Measurements from ENCODE around the gene ZFAND3. TPM values are rescaled to one million over a fixed set of nuclear protein-coding genes. Genes with fewer than 3 reads are reported as not detected.

The ZFAND3 gene
- polyA plus RNA-seq, 1 donor (not counting 4 experiments of a cell fraction or from before 2014, with no cell fraction given) = 19.6 TPM

DNA sequence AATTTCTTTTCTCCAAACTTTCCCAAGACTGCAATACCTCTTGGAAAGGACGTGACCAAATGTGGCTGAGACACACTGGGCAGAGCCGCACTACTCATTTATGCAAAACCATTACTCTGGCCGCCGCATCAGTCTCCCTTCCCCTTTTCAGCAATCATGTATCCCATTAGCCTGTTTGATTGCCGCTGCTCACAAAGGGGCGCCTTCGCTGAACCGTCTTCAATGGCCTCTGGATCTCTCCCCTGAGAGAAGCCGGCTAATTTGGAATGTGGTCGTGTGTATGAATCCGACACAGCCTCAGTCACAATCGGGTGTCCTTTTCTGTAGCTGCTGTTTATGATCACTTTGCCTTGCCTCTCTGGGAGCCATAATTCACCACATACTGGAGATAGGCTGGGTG, 361.1 kb downstream of the ZFAND3 start:
- H3K27me3 ChIP-seq (ENCODE audit: control insufficient read depth, extremely low read depth, insufficient read depth, low read length) = no peaks in the 10 kb centered on the region
- H3K9me1 ChIP-seq (ENCODE audit: control insufficient read depth, extremely low read depth, insufficient read depth, low read length) = no peaks in the 10 kb centered on the region
- H3K4me1 ChIP-seq (ENCODE audit: control insufficient read depth, extremely low read depth, insufficient read depth, low read length) = no peaks in the 10 kb centered on the region
- H4K20me1 ChIP-seq (ENCODE audit: control insufficient read depth, extremely low read depth, insufficient read depth, low read length) = no peaks in the 10 kb centered on the region
- H3K9me3 ChIP-seq (ENCODE audit: control insufficient read depth, low read depth, low read length) = no peaks in the 10 kb centered on the region
- no peak overlapping the region for H3K9ac ChIP-seq (ENCODE audit: control insufficient read depth, extremely low read depth, insufficient read depth, low read length)
- FAIRE-seq (no peak), DNase-seq (ENCODE audit: low read depth, low spot score) (no peak)
- H2AFZ ChIP-seq (ENCODE audit: control insufficient read depth, low read length) = no peak overlapping the region
- peaks cover 0 to 3% of the 10 kb centered on the region in 2 experiments for H3K36me3 ChIP-seq (ENCODE audit: control insufficient read depth in 2 of 2, extremely low read depth in 1 of 2, insufficient read depth in 2 of 2, low read length in 2 of 2)
- dilution Hi-C loops (cut with MboI; ENCODE audit: extremely low pct_ligation_motif_present, low sequenced_read_pairs) = no loop called here
- H3K4me2 ChIP-seq (ENCODE audit: control insufficient read depth, extremely low read depth, insufficient read depth, low read depth, low read length) = no peak overlapping the region
- H3K27ac ChIP-seq (ENCODE audit: control insufficient read depth, insufficient read depth, low read length) = no peak overlapping the region
- H3K4me3 ChIP-seq (ENCODE audit: control insufficient read depth in 2 of 3, extremely low read depth in 1 of 3, insufficient read depth in 2 of 3, low read depth in 1 of 3, low read length in 3 of 3) = no peak overlapping the region
- TF ChIP-seq, protein P1, sequence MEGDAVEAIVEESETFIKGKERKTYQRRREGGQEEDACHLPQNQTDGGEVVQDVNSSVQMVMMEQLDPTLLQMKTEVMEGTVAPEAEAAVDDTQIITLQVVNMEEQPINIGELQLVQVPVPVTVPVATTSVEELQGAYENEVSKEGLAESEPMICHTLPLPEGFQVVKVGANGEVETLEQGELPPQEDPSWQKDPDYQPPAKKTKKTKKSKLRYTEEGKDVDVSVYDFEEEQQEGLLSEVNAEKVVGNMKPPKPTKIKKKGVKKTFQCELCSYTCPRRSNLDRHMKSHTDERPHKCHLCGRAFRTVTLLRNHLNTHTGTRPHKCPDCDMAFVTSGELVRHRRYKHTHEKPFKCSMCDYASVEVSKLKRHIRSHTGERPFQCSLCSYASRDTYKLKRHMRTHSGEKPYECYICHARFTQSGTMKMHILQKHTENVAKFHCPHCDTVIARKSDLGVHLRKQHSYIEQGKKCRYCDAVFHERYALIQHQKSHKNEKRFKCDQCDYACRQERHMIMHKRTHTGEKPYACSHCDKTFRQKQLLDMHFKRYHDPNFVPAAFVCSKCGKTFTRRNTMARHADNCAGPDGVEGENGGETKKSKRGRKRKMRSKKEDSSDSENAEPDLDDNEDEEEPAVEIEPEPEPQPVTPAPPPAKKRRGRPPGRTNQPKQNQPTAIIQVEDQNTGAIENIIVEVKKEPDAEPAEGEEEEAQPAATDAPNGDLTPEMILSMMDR (optimal IDR thresholded peaks at IDR 0.05 in 1 of 3, IDR thresholded peaks at IDR 0.05 in 1 of 3, conservative IDR thresholded peaks at IDR 0.05 in 1 of 3; ENCODE audit: extremely low read depth in 1 of 3, insufficient read depth in 2 of 3, low read length in 3 of 3) = no peak
- TF ChIP-seq EZH2 (IDR thresholded peaks at IDR 0.05; ENCODE audit: low read length) = no peak
- H3K79me2 ChIP-seq (ENCODE audit: control insufficient read depth, insufficient read depth, low read length) = no peaks in the 10 kb centered on the region

DNA sequence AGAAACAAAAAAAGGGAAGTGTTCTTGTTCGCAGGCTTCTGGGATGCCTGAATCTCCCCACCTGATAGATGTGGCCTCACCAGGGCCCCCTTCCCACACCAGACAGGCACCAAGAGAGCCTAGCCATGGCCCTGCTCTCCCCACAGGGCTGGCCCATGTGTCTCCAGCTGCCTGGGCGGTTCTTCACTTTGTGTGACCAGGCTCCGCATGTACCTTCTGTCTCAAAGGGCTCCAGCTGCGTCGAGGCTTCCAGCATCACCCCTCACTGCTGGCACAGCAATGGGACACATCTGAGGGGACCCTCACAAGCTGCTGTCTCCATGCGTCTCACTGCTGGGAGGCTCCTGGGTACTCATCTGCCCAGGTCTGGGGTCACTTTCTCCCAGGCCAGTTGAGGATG, 362.9 kb downstream of the ZFAND3 start:
- Histone ChIP-seq H3K4me2 (ENCODE audit: control insufficient read depth, extremely low read depth, insufficient read depth, low read depth, low read length) (no peak overlapping the region), H2AFZ (ENCODE audit: control insufficient read depth, low read length) (no peak overlapping the region), H4K20me1 (ENCODE audit: control insufficient read depth, extremely low read depth, insufficient read depth, low read length) (no peaks in the 10 kb centered on the region), H3K9ac (ENCODE audit: control insufficient read depth, extremely low read depth, insufficient read depth, low read length) (no peak overlapping the region), H3K9me3 (ENCODE audit: control insufficient read depth, low read depth, low read length) (no peaks in the 10 kb centered on the region), H3K36me3 (ENCODE audit: control insufficient read depth in 2 of 2, extremely low read depth in 1 of 2, insufficient read depth in 2 of 2, low read length in 2 of 2) (peaks cover 0 to 3% of the 10 kb centered on the region in 2 experiments), H3K9me1 (ENCODE audit: control insufficient read depth, extremely low read depth, insufficient read depth, low read length) (no peaks in the 10 kb centered on the region), H3K79me2 (ENCODE audit: control insufficient read depth, insufficient read depth, low read length) (no peaks in the 10 kb centered on the region), H3K27ac (ENCODE audit: control insufficient read depth, insufficient read depth, low read length) (no peak overlapping the region), H3K4me3 (ENCODE audit: control insufficient read depth in 2 of 3, extremely low read depth in 1 of 3, insufficient read depth in 2 of 3, low read depth in 1 of 3, low read length in 3 of 3) (no peak overlapping the region), H3K4me1 (ENCODE audit: control insufficient read depth, extremely low read depth, insufficient read depth, low read length) (no peaks in the 10 kb centered on the region), H3K27me3 (ENCODE audit: control insufficient read depth, extremely low read depth, insufficient read depth, low read length) (no peaks in the 10 kb centered on the region)
- no peak for FAIRE-seq
- DNase-seq (ENCODE audit: low read depth, low spot score) = no peak
- dilution Hi-C loops (cut with MboI; ENCODE audit: extremely low pct_ligation_motif_present, low sequenced_read_pairs) = no loop called here
- no peak for TF ChIP-seq EZH2 (IDR thresholded peaks at IDR 0.05; ENCODE audit: low read length)
- TF ChIP-seq, protein P1 (optimal IDR thresholded peaks at IDR 0.05 in 1 of 3, IDR thresholded peaks at IDR 0.05 in 1 of 3, conservative IDR thresholded peaks at IDR 0.05 in 1 of 3; ENCODE audit: extremely low read depth in 1 of 3, insufficient read depth in 2 of 3, low read length in 3 of 3) = no peak

All from keratinocyte (primary cell).